Measurements from ENCODE around the gene ZCCHC7. TPM values are rescaled to one million over a fixed set of nuclear protein-coding genes. Genes with fewer than 3 reads are reported as not detected.
A peak's percentile ranks its signal among the peaks of the same experiment; 100 is the strongest.

Gene ZCCHC7
- total RNA-seq, 1 experiment from 2014 or later = 31.2 TPM

DNA sequence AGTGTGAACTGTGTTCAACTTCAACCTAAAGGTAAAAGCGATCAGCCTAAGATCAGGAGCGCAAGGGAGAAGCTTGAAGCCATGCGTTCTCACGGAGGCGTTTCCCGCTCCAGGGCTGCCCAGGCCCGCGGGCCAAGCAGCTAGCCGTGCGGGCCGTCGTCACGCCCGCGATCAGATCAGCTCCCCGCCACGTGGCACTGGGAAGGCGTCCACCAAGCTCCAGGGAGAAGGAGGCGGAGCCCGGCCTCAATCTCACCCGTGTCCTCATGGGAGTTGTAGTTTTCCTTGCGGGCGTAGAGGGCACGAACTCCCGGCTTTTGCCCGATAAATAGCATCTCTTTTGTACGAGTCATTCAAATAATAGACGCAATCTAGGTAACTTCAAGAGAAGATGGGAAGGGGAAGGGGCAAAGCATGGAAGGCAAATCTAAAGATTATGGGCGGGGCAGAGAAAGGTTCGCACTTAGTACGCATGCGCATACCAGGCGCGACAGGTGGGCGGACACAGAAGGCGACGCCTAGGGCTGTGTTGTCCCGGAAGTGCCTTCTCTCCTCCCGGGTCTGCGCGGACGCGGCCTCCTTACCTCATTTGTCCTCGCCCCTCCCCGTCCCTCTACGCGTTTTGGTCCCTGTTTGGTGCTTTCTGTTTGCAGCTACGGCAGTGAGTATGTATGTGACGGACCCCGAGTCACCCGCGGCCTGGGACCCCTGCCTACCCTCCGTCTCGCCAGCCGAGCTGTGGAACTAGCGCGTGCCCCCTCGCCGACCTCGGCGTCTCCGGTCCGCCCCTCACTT, 40.8 kb upstream of the ZCCHC7 start:
- Histone ChIP-seq H3K27ac (ENCODE audit: low read depth, low read length) (peak overlapping the region; percentile 67), H3K9me3 (ENCODE audit: control insufficient read depth in 1 of 2, insufficient read depth in 1 of 2, low read depth in 1 of 2, low read length in 2 of 2) (peaks cover 0 to 5% of the 10 kb centered on the region in 2 experiments; a peak in 2 of 4 replicates), H2AFZ (ENCODE audit: low read depth, low read length, poor library complexity, severe bottlenecking) (peak overlapping the region; percentile 75), H3K9me2 (ENCODE audit: insufficient read depth) (no peaks in the 10 kb centered on the region), H3K27me3 (ENCODE audit: insufficient read depth, low read length) (no peaks in the 10 kb centered on the region), H3K9ac (ENCODE audit: low read length) (peak overlapping the region; percentile 88), H3K36me3 (ENCODE audit: control insufficient read depth in 1 of 2, insufficient read depth in 2 of 2, low read length in 2 of 2) (no peaks in the 10 kb centered on the region), H4K20me1 (ENCODE audit: insufficient read depth) (no peaks in the 10 kb centered on the region), H3K4me3 (replicated peaks in 1 of 2; ENCODE audit: low read depth in 1 of 2, low read length in 2 of 2) (peak overlapping the region; percentile 91), H3K4me1 (ENCODE audit: control insufficient read depth in 1 of 2, insufficient read depth in 2 of 2, low read length in 2 of 2) (peaks cover 0 to 16% of the 10 kb centered on the region in 2 experiments; a peak in 2 of 4 replicates), H3K79me2 (ENCODE audit: insufficient read depth, low read length) (peaks cover 39% of the 10 kb centered on the region), H3K4me2 (ENCODE audit: low read length) (peak overlapping the region; percentile 96)
- BruUV-seq (replicated peaks) = no TSS peak
- peak; percentile 96 for ATAC-seq
- POLR2A ChIA-PET = interaction anchor here (1.7 kb wide), 1 partner anchor 12 kb away, joined by 4 read pairs; no protein-coding TSS in a partner anchor
- RAD21 ChIA-PET (ENCODE audit: low non-redundant PET in 1 of 2, low total read pairs in 2 of 2, uncharacterized antibody in 2 of 2, unreplicated experiment in 2 of 2) = no interaction called here
- peak; percentile 90 for DNase-seq (ENCODE audit: low read depth, low spot score)
- intact Hi-C loops (cut with micrococcal nuclease) = no loop called here
- CTCF ChIA-PET = no interaction called here
- TF ChIP-seq POLR2AphosphoS5 (IDR thresholded peaks at IDR 0.05; ENCODE audit: low read depth, low read length) (peak; percentile 81), SP1 (IDR thresholded peaks at IDR 0.05; ENCODE audit: low read depth) (peak; percentile 52), ELF1 (IDR thresholded peaks at IDR 0.05; ENCODE audit: borderline replicate concordance, low read depth) (peak; percentile 92), CEBPB (IDR thresholded peaks at IDR 0.05; ENCODE audit: low read depth) (no peak), EZH2phosphoT487 (IDR thresholded peaks at IDR 0.05; ENCODE audit: borderline replicate concordance) (no peak), SIN3A (IDR thresholded peaks at IDR 0.05; ENCODE audit: low read depth) (peak; percentile 51; the same call in 1 of the 2 replicates), ZFX (IDR thresholded peaks at IDR 0.05) (peak; percentile 33; the same call in 1 of the 2 replicates), POLR2A (IDR thresholded peaks at IDR 0.05; ENCODE audit: borderline replicate concordance, extremely low read depth, insufficient read depth, insufficient read length) (no peak), YY1 (IDR thresholded peaks at IDR 0.05; ENCODE audit: extremely low read depth, insufficient replicate concordance, low read depth, low read length) (peak; percentile 7), TCF7L2 (IDR thresholded peaks at IDR 0.05; ENCODE audit: borderline replicate concordance, extremely low read depth, insufficient read depth, insufficient read length) (peak; percentile 28), ZNF274 (IDR thresholded peaks at IDR 0.05; ENCODE audit: low read depth, low read length) (no peak), SRF (IDR thresholded peaks at IDR 0.05; ENCODE audit: low read depth) (peak; percentile 36; the same call in 1 of the 2 replicates), CBX3 (IDR thresholded peaks at IDR 0.05; ENCODE audit: low read depth) (peak; percentile 100), EZH2 (IDR thresholded peaks at IDR 0.05) (no peak), RAD21 (IDR thresholded peaks at IDR 0.05; ENCODE audit: low read depth) (no peak)
- TF ChIP-seq, protein P1, sequence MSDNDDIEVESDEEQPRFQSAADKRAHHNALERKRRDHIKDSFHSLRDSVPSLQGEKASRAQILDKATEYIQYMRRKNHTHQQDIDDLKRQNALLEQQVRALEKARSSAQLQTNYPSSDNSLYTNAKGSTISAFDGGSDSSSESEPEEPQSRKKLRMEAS (IDR thresholded peaks at IDR 0.05) = peak; percentile 100
- TF ChIP-seq, protein P2, sequence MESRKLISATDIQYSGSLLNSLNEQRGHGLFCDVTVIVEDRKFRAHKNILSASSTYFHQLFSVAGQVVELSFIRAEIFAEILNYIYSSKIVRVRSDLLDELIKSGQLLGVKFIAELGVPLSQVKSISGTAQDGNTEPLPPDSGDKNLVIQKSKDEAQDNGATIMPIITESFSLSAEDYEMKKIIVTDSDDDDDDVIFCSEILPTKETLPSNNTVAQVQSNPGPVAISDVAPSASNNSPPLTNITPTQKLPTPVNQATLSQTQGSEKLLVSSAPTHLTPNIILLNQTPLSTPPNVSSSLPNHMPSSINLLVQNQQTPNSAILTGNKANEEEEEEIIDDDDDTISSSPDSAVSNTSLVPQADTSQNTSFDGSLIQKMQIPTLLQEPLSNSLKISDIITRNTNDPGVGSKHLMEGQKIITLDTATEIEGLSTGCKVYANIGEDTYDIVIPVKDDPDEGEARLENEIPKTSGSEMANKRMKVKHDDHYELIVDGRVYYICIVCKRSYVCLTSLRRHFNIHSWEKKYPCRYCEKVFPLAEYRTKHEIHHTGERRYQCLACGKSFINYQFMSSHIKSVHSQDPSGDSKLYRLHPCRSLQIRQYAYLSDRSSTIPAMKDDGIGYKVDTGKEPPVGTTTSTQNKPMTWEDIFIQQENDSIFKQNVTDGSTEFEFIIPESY (IDR thresholded peaks at IDR 0.05; ENCODE audit: extremely low read depth, insufficient replicate concordance, low read length) = no peak
- TF ChIP-seq, protein P3, sequence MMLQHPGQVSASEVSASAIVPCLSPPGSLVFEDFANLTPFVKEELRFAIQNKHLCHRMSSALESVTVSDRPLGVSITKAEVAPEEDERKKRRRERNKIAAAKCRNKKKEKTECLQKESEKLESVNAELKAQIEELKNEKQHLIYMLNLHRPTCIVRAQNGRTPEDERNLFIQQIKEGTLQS (IDR thresholded peaks at IDR 0.05) = no peak
- TF ChIP-seq, protein P4, sequence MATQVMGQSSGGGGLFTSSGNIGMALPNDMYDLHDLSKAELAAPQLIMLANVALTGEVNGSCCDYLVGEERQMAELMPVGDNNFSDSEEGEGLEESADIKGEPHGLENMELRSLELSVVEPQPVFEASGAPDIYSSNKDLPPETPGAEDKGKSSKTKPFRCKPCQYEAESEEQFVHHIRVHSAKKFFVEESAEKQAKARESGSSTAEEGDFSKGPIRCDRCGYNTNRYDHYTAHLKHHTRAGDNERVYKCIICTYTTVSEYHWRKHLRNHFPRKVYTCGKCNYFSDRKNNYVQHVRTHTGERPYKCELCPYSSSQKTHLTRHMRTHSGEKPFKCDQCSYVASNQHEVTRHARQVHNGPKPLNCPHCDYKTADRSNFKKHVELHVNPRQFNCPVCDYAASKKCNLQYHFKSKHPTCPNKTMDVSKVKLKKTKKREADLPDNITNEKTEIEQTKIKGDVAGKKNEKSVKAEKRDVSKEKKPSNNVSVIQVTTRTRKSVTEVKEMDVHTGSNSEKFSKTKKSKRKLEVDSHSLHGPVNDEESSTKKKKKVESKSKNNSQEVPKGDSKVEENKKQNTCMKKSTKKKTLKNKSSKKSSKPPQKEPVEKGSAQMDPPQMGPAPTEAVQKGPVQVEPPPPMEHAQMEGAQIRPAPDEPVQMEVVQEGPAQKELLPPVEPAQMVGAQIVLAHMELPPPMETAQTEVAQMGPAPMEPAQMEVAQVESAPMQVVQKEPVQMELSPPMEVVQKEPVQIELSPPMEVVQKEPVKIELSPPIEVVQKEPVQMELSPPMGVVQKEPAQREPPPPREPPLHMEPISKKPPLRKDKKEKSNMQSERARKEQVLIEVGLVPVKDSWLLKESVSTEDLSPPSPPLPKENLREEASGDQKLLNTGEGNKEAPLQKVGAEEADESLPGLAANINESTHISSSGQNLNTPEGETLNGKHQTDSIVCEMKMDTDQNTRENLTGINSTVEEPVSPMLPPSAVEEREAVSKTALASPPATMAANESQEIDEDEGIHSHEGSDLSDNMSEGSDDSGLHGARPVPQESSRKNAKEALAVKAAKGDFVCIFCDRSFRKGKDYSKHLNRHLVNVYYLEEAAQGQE (IDR thresholded peaks at IDR 0.05; ENCODE audit: low read depth) = no peak

Measured in HCT116 (cell line).